Measurements from ENCODE around the gene ZFP36L1.

ZFP36L1 gene

DNA sequence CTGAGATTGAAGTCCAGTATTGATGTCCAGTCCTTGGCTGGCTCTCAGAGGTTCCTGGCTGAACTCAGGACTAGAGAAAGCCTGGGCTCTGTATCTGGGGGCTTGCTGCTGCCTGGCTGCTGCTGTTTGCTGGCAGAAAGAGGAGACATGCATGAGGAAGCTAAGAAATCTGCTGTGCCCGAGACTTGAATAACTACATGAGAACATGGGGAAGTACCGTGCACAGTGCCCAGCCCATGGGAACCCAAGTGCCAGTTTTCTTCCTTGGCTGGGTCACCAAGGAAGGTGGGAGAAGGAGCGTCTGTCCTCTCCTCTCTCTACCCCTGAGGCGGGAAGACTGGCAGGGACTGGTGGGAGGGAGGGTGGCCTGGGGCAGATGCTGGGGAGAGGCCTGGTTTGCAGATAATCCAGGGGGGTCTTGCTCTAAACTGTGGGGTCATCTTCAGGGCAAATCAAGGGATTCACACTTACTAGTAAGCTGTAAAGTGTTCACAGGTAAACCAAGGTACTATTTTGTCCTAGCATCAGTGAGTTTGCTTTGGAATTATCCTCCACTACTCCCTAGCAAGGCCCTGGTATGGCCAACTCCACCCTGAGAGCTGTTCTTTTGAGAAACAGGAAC lies 13.8 kb upstream of the ZFP36L1 start:
- no peaks in the 10 kb centered on the region for H3K36me3 ChIP-seq (ENCODE audit: control insufficient read depth, insufficient read depth, low read length)
- no peak overlapping the region for H2AK5ac ChIP-seq (ENCODE audit: low read length)
- no peak overlapping the region for H4K8ac ChIP-seq (ENCODE audit: low read depth, low read length)
- H3K23ac ChIP-seq (ENCODE audit: low read length), result no peak overlapping the region
- no peak overlapping the region for H3K27ac ChIP-seq (ENCODE audit: low read depth, low read length)
- no peak overlapping the region for H2BK5ac ChIP-seq (ENCODE audit: low read length)
- no peak overlapping the region for H3K18ac ChIP-seq (ENCODE audit: low read length)
- no peaks in the 10 kb centered on the region for H3K79me1 ChIP-seq (ENCODE audit: low read length)
- no peak overlapping the region for H4K5ac ChIP-seq (ENCODE audit: low read length)
- H3K79me2 ChIP-seq (ENCODE audit: control insufficient read depth, insufficient read depth, low read length), result no peaks in the 10 kb centered on the region
- no peak overlapping the region for H2BK15ac ChIP-seq (replicated peaks; ENCODE audit: low read depth)
- no peaks in the 10 kb centered on the region for H3K4me1 ChIP-seq (ENCODE audit: control insufficient read depth, low read depth, low read length)
- H3K27me3 ChIP-seq (ENCODE audit: insufficient read depth, low read length, poor library complexity), result no peaks in the 10 kb centered on the region
- no peak overlapping the region for H2BK120ac ChIP-seq (ENCODE audit: low read depth, low read length)
- H3K4me3 ChIP-seq (ENCODE audit: low read length), result no peak overlapping the region
- WGBS (ENCODE audit: extremely low coverage, insufficient coverage, low lambda C conversion rate), result no CpG with 5 or more reads among the region's 4 CpGs
- H3K4me2 ChIP-seq (ENCODE audit: low read length), result no peak overlapping the region
- no peak overlapping the region for H3K4ac ChIP-seq (ENCODE audit: low read depth, low read length)
- no peak overlapping the region for H3K9ac ChIP-seq (ENCODE audit: low read length)
- H3K56ac ChIP-seq (ENCODE audit: low read length), result no peak overlapping the region
- no peak for DNase-seq

DNA sequence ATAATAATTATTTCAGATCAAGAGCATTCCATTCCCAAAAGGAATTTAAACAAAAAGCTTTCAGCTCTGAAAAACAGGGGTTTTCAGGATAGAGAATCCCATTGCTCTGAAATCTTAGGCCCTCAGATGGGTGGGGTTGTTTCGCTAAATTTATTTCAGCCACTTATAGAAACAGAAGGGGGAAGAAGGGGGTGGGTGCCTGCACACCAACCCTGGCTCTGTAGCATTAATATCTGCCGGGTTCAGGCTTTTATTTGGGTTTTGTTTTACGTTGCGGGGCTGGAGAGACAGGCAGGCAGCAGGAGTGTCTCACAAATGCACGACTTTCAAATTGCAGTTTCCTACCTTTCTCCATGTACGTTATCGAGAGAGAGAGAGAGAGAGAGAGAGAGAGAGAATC lies 12.5 kb upstream of the ZFP36L1 start:
- no peak for DNase-seq
- H3K4me3 ChIP-seq (ENCODE audit: low read length), result no peak overlapping the region
- no peaks in the 10 kb centered on the region for H3K27me3 ChIP-seq (ENCODE audit: insufficient read depth, low read length, poor library complexity)

DNA sequence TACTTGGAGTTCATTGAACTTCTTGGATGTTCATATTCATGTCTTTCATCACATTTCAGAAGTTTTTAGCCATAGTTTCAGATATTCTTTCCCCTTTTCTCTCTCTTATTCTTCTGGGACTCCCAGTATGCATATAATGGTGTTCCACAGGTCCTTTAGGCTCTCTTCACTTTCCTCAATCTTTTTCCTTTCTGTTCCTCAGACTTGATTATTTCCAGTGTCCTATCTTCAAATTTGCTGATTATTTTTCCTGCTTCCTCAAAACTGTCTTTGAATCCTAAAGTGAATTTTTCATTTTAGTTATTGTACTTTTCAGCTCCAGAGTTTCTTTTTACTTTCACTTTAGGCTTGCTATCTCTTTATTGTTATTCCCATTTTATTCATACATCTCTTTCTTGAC lies 8.8 kb upstream of the ZFP36L1 start:
- Histone ChIP-seq H3K79me1 (ENCODE audit: low read length) (no peaks in the 10 kb centered on the region), H2AK5ac (ENCODE audit: low read length) (no peak overlapping the region), H3K79me2 (ENCODE audit: control insufficient read depth, insufficient read depth, low read length) (no peaks in the 10 kb centered on the region), H4K8ac (ENCODE audit: low read depth, low read length) (no peak overlapping the region), H3K27ac (ENCODE audit: low read depth, low read length) (no peak overlapping the region), H2BK15ac (replicated peaks; ENCODE audit: low read depth) (no peak overlapping the region), H4K5ac (ENCODE audit: low read length) (no peak overlapping the region), H2BK5ac (ENCODE audit: low read length) (no peak overlapping the region), H3K56ac (ENCODE audit: low read length) (no peak overlapping the region), H3K27me3 (ENCODE audit: insufficient read depth, low read length, poor library complexity) (no peaks in the 10 kb centered on the region), H3K9ac (ENCODE audit: low read length) (no peak overlapping the region), H3K4me1 (ENCODE audit: control insufficient read depth, low read depth, low read length) (peaks cover 3% of the 10 kb centered on the region), H3K36me3 (ENCODE audit: control insufficient read depth, insufficient read depth, low read length) (no peaks in the 10 kb centered on the region), H3K18ac (ENCODE audit: low read length) (no peak overlapping the region), H2BK120ac (ENCODE audit: low read depth, low read length) (no peak overlapping the region), H3K23ac (ENCODE audit: low read length) (no peak overlapping the region), H3K4ac (ENCODE audit: low read depth, low read length) (no peak overlapping the region), H3K4me2 (ENCODE audit: low read length) (no peak overlapping the region), H3K4me3 (ENCODE audit: low read length) (no peak overlapping the region)
- no peak for DNase-seq

More for the DNA sequence above, 12.5 kb upstream of the ZFP36L1 start:
- Histone ChIP-seq H4K8ac (ENCODE audit: low read depth, low read length) (no peak overlapping the region), H3K79me2 (ENCODE audit: control insufficient read depth, insufficient read depth, low read length) (no peaks in the 10 kb centered on the region), H3K4ac (ENCODE audit: low read depth, low read length) (no peak overlapping the region), H3K18ac (ENCODE audit: low read length) (no peak overlapping the region), H3K4me1 (ENCODE audit: control insufficient read depth, low read depth, low read length) (no peaks in the 10 kb centered on the region), H2BK120ac (ENCODE audit: low read depth, low read length) (no peak overlapping the region), H3K4me2 (ENCODE audit: low read length) (no peak overlapping the region), H4K5ac (ENCODE audit: low read length) (no peak overlapping the region), H3K23ac (ENCODE audit: low read length) (no peak overlapping the region), H2BK15ac (replicated peaks; ENCODE audit: low read depth) (no peak overlapping the region), H3K56ac (ENCODE audit: low read length) (no peak overlapping the region), H3K79me1 (ENCODE audit: low read length) (no peaks in the 10 kb centered on the region), H2BK5ac (ENCODE audit: low read length) (no peak overlapping the region), H2AK5ac (ENCODE audit: low read length) (no peak overlapping the region), H3K9ac (ENCODE audit: low read length) (no peak overlapping the region), H3K36me3 (ENCODE audit: control insufficient read depth, insufficient read depth, low read length) (no peaks in the 10 kb centered on the region), H3K27ac (ENCODE audit: low read depth, low read length) (no peak overlapping the region)
- WGBS (ENCODE audit: extremely low coverage, insufficient coverage, low lambda C conversion rate), result no CpG with 5 or more reads among the region's 7 CpGs

DNA sequence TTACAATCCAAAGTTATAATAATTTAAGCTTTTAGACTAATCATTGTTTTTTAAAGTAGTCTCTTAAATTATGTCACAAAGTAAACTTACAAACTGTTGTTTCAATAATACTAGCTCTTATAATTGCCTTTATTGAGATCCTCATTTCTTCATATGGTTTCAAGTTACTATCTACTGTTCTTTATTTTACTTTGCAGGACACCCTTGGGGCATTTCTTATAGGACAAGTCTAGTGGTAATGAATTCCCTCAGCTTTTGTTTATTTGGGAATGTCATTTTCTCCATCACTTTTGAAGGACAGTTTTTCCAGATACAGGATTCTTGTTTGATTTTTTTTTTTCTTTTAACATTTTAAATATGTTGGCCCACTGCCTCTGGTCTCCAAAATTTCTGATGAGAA lies 8.1 kb upstream of the ZFP36L1 start:
- Histone ChIP-seq H3K27me3 (ENCODE audit: insufficient read depth, low read length, poor library complexity) (no peaks in the 10 kb centered on the region), H3K27ac (ENCODE audit: low read depth, low read length) (no peak overlapping the region)

DNA sequence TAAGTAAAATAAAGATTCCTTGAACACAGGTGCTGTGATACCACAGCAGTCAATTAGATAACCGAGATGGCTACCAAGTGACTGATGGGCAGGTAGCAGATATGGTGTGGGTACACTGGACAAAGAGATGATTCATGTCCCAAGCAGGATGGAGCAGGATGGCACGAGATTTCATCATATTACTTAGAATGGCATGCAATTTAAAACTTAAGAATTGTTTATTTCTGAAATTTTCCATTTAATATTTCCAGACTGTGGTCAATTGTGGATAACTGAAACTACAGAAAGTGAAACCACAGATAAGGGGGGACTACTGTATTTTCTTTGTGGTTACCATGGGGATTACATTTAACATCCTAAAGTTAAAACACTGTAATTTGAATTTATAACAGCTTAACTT lies 7.5 kb upstream of the ZFP36L1 start:
- H3K27me3 ChIP-seq (ENCODE audit: insufficient read depth, low read length, poor library complexity), result no peaks in the 10 kb centered on the region
- H2AK5ac ChIP-seq (ENCODE audit: low read length), result no peak overlapping the region
- H3K23ac ChIP-seq (ENCODE audit: low read length), result no peak overlapping the region
- H3K79me1 ChIP-seq (ENCODE audit: low read length), result no peaks in the 10 kb centered on the region
- no peak overlapping the region for H2BK15ac ChIP-seq (replicated peaks; ENCODE audit: low read depth)
- H2BK5ac ChIP-seq (ENCODE audit: low read length), result no peak overlapping the region
- H2BK120ac ChIP-seq (ENCODE audit: low read depth, low read length), result no peak overlapping the region
- no peak overlapping the region for H4K8ac ChIP-seq (ENCODE audit: low read depth, low read length)
- no peak overlapping the region for H3K9ac ChIP-seq (ENCODE audit: low read length)
- H3K4me3 ChIP-seq (ENCODE audit: low read length), result no peak overlapping the region
- DNase-seq, result no peak
- H3K4ac ChIP-seq (ENCODE audit: low read depth, low read length), result no peak overlapping the region
- no peak overlapping the region for H3K4me2 ChIP-seq (ENCODE audit: low read length)
- no CpG with 5 or more reads among the region's 2 CpGs for WGBS (ENCODE audit: extremely low coverage, insufficient coverage, low lambda C conversion rate)
- no peaks in the 10 kb centered on the region for H3K36me3 ChIP-seq (ENCODE audit: control insufficient read depth, insufficient read depth, low read length)
- no peak overlapping the region for H4K5ac ChIP-seq (ENCODE audit: low read length)
- no peak overlapping the region for H3K56ac ChIP-seq (ENCODE audit: low read length)
- H3K4me1 ChIP-seq (ENCODE audit: control insufficient read depth, low read depth, low read length), result peaks cover 5% of the 10 kb centered on the region
- no peak overlapping the region for H3K18ac ChIP-seq (ENCODE audit: low read length)
- no peaks in the 10 kb centered on the region for H3K79me2 ChIP-seq (ENCODE audit: control insufficient read depth, insufficient read depth, low read length)
- H3K27ac ChIP-seq (ENCODE audit: low read depth, low read length), result no peak overlapping the region

More for the DNA sequence above, 8.1 kb upstream of the ZFP36L1 start:
- H3K79me1 ChIP-seq (ENCODE audit: low read length), result no peaks in the 10 kb centered on the region
- H3K56ac ChIP-seq (ENCODE audit: low read length), result no peak overlapping the region
- no peak overlapping the region for H2BK15ac ChIP-seq (replicated peaks; ENCODE audit: low read depth)
- peaks cover 5% of the 10 kb centered on the region for H3K4me1 ChIP-seq (ENCODE audit: control insufficient read depth, low read depth, low read length)
- no peak overlapping the region for H2BK120ac ChIP-seq (ENCODE audit: low read depth, low read length)
- no peak for DNase-seq
- H2BK5ac ChIP-seq (ENCODE audit: low read length), result no peak overlapping the region
- H3K4me3 ChIP-seq (ENCODE audit: low read length), result no peak overlapping the region
- no peak overlapping the region for H3K4ac ChIP-seq (ENCODE audit: low read depth, low read length)
- H4K5ac ChIP-seq (ENCODE audit: low read length), result no peak overlapping the region
- no peak overlapping the region for H2AK5ac ChIP-seq (ENCODE audit: low read length)
- H3K79me2 ChIP-seq (ENCODE audit: control insufficient read depth, insufficient read depth, low read length), result no peaks in the 10 kb centered on the region
- H3K4me2 ChIP-seq (ENCODE audit: low read length), result no peak overlapping the region
- H3K18ac ChIP-seq (ENCODE audit: low read length), result no peak overlapping the region
- no peak overlapping the region for H3K23ac ChIP-seq (ENCODE audit: low read length)
- H3K36me3 ChIP-seq (ENCODE audit: control insufficient read depth, insufficient read depth, low read length), result no peaks in the 10 kb centered on the region
- no peak overlapping the region for H3K9ac ChIP-seq (ENCODE audit: low read length)
- H4K8ac ChIP-seq (ENCODE audit: low read depth, low read length), result no peak overlapping the region

DNA sequence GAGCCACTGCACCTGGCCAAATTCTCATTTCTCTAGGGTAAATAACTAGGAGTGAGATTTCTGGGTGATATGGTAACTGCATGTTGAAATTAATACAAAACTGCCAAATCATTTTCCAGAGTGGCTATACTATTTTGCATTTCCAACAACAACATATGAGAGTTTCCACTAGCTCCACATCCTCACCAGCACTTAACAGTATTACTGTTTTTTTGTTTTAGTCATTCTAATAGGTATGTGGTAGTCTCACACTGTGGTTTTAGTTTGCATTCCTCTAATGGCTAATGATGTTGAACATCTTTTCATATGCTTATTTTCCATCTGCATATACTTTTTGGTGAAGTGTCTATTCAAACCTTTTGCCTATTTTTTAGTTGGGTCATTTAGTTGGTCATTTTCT lies 5.8 kb upstream of the ZFP36L1 start:
- no peak overlapping the region for H3K9ac ChIP-seq (ENCODE audit: low read length)
- no peak overlapping the region for H4K8ac ChIP-seq (ENCODE audit: low read depth, low read length)
- no peak overlapping the region for H2BK120ac ChIP-seq (ENCODE audit: low read depth, low read length)
- DNase-seq, result no peak
- no peak overlapping the region for H3K56ac ChIP-seq (ENCODE audit: low read length)
- H3K4ac ChIP-seq (ENCODE audit: low read depth, low read length), result no peak overlapping the region
- no peak overlapping the region for H4K5ac ChIP-seq (ENCODE audit: low read length)
- no peak overlapping the region for H2BK15ac ChIP-seq (replicated peaks; ENCODE audit: low read depth)
- no peak overlapping the region for H3K4me3 ChIP-seq (ENCODE audit: low read length)
- no peaks in the 10 kb centered on the region for H3K79me2 ChIP-seq (ENCODE audit: control insufficient read depth, insufficient read depth, low read length)
- H2BK5ac ChIP-seq (ENCODE audit: low read length), result no peak overlapping the region
- H3K79me1 ChIP-seq (ENCODE audit: low read length), result no peaks in the 10 kb centered on the region
- H3K4me2 ChIP-seq (ENCODE audit: low read length), result no peak overlapping the region
- no peak overlapping the region for H3K23ac ChIP-seq (ENCODE audit: low read length)
- no peaks in the 10 kb centered on the region for H3K36me3 ChIP-seq (ENCODE audit: control insufficient read depth, insufficient read depth, low read length)
- H2AK5ac ChIP-seq (ENCODE audit: low read length), result no peak overlapping the region
- no peak overlapping the region for H3K18ac ChIP-seq (ENCODE audit: low read length)
- no peaks in the 10 kb centered on the region for H3K27me3 ChIP-seq (ENCODE audit: insufficient read depth, low read length, poor library complexity)
- peaks cover 5% of the 10 kb centered on the region for H3K4me1 ChIP-seq (ENCODE audit: control insufficient read depth, low read depth, low read length)
- H3K27ac ChIP-seq (ENCODE audit: low read depth, low read length), result no peak overlapping the region

All from mesendoderm (in vitro differentiated cells).